Left hindlimb (tissue), 1 donor: Measurements from ENCODE around the gene PARD3.
A peak's percentile ranks its signal among the peaks of the same experiment; 100 is the strongest.

Experiments used
- DNase-seq: peaks from one replicate; pipeline ENCODE4 v3.0.0-alpha.2; 2018

Gene PARD3

GRCh38 chr10:34736976-34737771 is 77.9 kb downstream of the PARD3 start:
- DNase-seq = no peak

GRCh38 chr10:34734918-34735317 is 80.2 kb downstream of the PARD3 start:
- DNase-seq = no peak

- no peak for DNase-seq
Observed at GRCh38 chr10:34732926-34733325, 82.2 kb downstream of the PARD3 start.

DNA sequence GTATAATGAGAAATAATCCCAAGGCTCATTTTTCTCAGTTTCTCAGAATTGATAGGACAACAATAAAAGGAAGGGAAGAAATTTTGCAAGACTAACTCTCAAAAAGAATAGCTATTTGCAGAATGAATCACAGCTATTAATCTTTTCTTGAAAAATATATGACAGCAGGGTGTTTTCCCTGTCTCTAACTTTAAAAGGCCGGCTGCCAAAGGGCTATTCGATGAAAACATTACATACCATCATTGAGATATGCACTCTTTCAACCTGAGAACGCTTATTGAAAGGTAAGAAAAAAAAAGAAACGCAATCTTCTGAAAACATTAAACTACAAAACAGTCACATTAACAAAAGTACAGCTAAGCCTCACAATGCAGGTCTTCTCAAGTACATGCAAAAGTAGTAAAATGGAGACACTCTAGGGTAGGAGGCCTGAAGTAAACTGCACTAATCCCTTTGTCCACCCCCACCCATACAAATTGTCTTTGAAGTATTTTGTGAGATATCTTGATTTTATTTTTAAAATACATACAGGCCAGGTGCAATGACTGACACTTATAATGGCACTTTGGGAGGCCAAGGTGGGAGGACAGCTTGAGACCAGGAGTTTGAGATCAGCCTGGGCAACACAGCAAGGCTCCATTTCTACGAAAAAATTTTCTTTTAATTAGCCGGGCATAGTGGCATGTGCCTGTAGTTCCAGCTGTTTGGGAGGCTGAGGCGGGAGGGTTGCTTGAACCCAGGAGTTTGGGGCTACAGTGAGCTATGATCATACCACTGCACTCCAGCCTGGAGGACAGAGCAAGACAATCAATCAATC is 83.0 kb downstream of the PARD3 start:
- no peak for DNase-seq

DNA sequence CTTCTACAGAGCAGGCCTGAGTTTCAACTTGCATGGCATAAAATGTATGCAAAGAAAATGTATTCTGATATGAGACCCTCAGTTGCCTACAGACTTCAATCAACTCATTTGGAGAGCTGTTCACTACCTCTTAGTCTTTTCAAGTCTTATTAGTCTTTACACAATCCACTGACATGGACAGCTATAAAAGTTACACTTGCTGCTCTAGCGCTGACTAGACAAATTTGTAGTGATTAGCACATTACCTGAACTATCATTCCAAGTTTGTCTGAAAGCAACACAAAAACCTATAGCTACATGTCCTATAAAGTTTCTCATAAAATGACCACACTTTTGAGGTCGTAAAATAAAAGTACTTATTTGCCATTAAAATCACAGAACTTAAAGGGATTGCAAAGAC is 83.9 kb downstream of the PARD3 start:
- DNase-seq = no peak

- DNase-seq = no peak
Observed at GRCh38 chr10:34730726-34731125, 84.4 kb downstream of the PARD3 start.

- no peak for DNase-seq
Observed at GRCh38 chr10:34729619-34730018, 85.5 kb downstream of the PARD3 start.

DNA sequence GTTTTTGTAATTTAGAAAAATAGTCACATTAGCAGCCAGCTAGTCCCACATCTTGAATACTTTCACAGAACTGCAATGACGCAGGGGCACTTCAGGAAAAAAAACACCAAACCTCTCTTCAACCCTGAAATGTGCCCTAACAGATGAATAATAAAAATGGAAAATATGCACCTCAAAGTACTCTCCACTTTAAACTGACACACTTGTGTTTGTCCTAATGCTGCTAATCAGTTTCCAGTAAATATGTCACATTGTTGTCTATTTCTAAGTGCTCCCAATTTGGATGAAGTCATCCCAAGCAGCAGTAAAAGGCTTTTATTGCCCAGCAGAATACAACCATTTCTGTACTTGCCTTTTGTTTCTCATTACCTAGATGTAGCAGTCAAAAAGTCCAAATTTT is 86.7 kb downstream of the PARD3 start:
- no peak for DNase-seq

GRCh38 chr10:34727595-34728033 is 87.5 kb downstream of the PARD3 start:
- no peak for DNase-seq

DNA sequence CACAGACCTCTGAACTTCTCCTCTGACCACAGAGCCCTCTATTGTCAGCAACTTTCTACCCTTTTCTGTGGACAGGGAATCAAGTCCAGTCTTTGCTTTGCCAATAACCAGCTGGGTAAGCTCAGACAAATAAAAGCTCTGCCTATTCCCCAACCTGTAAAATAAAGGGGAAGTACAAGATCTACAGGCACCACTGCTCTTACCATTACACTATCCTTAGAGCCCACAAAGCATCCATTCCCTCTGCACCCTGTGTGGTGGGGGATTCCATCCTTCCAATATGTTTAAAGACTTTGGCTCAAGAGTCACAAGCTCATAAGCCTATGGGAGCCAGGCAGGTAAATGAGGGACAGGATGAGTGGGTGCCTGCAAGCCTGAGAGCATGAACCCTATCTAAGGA is 88.2 kb downstream of the PARD3 start:
- no peak for DNase-seq

- peak; percentile 56 for DNase-seq
Observed at GRCh38 chr10:34723750-34724149, 91.3 kb downstream of the PARD3 start.

DNA sequence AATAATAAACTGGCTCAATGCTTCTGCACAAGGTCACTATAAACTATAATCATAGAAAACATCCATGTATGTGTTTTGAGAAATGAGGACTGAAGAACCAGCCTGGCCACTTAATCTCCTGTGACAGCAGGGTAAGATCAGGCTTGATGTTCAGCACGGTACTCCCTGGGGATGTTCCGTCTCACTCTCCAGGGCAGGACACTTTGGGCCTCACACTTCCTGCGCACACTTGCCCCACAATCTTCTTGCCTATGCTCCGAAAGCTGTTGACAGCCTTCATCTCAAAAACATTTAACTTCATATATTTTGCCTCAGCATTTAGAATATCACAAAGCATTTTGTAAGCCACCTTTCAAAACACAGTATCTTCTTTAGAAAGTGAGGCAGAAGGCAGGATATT is 92.7 kb downstream of the PARD3 start:
- DNase-seq = no peak

DNA sequence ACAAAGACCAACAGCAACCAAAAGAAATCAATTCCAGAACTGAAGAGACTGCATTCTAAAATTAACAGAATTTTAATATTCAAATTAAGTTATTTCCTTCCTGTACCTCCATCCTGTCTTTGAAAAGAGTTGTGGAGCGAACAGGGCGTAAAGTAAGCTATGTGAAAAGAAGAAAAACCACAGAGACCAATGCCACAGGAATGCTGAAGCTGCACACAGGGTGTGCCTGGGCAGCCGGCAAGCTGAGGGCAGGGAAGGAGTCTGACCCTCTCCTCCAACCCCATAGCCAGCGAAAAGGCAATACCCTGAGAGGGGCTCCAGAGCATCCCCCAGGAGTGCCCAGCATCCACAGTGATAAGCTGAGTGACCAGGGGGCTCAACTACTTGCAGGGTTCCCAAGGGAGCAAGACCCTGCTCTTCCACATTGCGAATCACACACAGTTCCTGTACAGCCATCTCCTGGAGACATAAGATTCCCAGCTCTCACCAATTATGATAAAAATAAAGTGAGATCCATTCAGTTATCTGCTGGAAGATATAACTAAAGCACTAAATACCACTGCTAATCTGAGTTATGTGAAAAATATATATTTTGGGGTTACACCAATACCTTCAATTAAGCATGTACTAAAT is 93.8 kb downstream of the PARD3 start:
- DNase-seq = peak; percentile 60

- no peak for DNase-seq
Observed at GRCh38 chr10:34719746-34720145, 95.3 kb downstream of the PARD3 start.

- no peak for DNase-seq
Observed at GRCh38 chr10:34719328-34719727, 95.8 kb downstream of the PARD3 start.

DNA sequence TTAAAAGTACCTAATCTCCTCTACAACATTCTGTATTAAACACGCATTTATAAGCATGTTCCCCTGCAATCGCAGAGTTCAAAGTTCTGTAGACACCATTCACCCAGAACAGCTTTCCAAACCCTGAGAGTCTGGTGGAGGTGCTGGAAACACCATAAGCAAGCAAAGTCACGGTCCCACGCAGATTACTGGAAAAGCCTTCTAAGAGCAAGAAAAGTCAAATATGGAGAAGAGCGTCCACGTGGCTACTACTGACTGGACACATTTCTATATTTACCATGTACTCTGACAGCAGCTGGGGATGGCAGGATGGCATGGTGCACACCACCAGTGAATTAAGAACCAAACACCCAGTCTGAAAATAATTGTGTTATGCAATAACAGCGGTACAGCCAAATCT is 97.7 kb downstream of the PARD3 start:
- DNase-seq = no peak

GRCh38 chr10:34716958-34717357 is 98.1 kb downstream of the PARD3 start:
- DNase-seq = no peak

- no peak for DNase-seq
Observed at GRCh38 chr10:34716234-34716633, 98.9 kb downstream of the PARD3 start.

DNA sequence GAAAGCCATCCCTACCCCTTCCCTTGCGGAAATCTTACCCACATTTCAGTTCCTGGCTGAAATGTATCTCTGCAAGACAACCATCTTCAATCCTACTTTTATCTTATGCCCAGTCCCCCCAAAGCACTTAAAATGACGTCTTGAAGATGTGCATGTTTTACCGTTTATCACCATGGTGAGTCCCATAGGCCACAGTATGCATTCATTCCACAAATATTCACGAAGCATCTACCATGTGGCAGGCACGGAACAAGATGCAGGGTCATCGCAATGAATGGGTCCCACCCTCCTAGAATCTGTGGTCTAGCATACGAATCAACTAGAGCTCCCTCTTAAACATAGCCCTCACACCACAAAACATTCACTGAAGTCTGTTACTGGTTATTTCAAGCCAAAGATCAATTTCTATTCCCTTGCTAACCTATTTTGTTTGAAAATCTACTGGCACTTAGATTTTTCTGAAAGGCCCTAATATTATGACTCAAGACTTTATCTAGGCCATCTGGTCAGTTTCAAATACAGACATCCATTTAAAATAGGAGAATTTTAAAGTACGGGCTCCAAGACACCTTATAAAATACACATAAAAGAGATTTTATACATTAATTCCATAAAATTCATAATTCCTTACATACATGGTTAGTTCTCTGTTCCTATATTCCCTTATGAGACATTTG is 99.4 kb downstream of the PARD3 start:
- no peak for DNase-seq

- DNase-seq = no peak
Observed at GRCh38 chr10:34713875-34714274, 101.2 kb downstream of the PARD3 start.

DNA sequence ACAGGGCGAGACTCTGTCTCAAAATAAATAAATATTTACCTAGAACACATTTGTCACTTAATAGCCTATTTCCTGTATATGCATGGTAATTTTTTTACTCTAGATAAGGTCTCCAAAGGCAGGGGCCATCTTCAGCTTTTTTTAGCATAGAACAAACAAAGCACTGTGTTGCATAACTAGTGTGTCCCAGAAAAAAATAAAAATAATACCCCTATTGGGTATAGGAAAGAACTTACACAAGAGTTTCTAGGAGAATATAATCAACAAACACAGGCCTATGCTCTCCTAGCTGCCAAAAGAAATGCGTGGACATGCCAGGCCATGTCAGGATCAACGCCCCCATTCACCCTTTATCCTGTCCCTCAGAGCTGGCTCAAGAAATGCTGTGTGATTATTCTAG is 103.6 kb downstream of the PARD3 start:
- no peak for DNase-seq

DNA sequence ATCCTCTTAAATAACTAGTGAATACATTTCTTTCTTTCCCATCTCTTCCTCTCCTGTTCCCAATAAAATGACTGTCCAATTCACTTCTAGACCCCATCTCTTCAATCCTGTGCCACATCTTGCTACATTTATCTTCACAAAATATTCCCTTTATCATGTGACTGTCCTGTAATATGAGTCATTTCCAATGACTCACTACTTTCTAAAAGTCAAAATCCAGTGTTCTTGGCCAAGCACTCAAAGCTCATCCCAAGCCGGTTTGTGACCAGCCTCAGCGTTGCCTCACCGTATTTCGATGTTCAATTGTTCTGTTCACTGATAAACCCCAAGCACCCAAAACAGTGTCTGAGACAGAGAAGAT is 104.7 kb downstream of the PARD3 start:
- no peak for DNase-seq
